Measurements from ENCODE around the gene DLEC1. TPM values are rescaled to one million over a fixed set of nuclear protein-coding genes. Genes with fewer than 3 reads are reported as not detected.

DLEC1 gene
- total and polyA plus RNA-seq, 9 of the 15 experiments (the other 6 are each of a cell fraction or from before 2014, with no cell fraction given) = 0.07 to 0.08 TPM; not detected in 7

DNA sequence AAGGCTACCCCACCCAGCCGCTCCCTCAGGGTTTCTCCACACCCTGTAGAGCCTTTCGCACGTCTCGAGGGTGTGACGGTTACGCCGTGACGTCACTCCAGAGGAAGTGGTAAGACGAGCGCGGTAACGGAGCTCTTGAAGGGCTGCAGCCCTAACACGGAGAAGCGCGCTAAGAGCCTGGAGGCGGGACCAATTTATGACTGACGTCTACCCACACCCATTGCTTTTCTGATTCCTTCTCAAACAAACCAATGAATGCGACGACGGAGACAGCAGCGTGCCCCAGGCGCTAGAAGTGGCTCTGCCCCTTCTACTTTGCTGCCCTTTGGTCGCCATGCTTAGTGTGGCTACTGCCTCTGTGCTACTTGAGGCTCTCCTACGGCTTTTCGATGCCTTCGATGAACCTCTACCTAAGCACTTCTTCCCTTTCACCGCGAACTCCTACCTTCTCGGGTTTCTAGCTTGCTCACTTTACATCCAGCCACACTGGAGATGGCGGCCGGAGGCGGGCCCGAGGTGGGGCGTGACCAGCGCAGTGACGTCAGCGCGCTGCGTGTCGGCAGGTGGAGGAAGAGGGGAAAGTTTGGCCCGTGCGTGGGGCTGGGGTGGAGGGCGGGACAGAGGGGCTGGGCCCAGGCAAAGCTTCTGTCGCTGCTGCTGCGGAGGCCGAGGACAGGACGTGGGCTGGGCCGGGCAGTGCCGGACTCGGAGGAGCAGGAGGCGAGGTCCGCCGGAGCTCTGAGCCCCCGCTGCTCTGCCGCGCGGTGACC lies 126.1 kb downstream of the DLEC1 start, which contains the start of gene OXSR1 (continued):
- TF ChIP-seq, protein P1, sequence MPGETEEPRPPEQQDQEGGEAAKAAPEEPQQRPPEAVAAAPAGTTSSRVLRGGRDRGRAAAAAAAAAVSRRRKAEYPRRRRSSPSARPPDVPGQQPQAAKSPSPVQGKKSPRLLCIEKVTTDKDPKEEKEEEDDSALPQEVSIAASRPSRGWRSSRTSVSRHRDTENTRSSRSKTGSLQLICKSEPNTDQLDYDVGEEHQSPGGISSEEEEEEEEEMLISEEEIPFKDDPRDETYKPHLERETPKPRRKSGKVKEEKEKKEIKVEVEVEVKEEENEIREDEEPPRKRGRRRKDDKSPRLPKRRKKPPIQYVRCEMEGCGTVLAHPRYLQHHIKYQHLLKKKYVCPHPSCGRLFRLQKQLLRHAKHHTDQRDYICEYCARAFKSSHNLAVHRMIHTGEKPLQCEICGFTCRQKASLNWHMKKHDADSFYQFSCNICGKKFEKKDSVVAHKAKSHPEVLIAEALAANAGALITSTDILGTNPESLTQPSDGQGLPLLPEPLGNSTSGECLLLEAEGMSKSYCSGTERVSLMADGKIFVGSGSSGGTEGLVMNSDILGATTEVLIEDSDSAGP (CRISPR knock-in tag; IDR thresholded peaks at IDR 0.05) = no peak
- TF ChIP-seq PRPF4 (IDR thresholded peaks at IDR 0.05; ENCODE audit: insufficient read depth, low read depth, low read length, poor library complexity, severe bottlenecking) (no peak), POLR2AphosphoS2 (IDR thresholded peaks at IDR 0.05; ENCODE audit: low read length) (peak; percentile 57; the same call in 1 of the 2 replicates), SREBF1 (IDR thresholded peaks at IDR 0.05; ENCODE audit: borderline replicate concordance, low read depth, low read length) (peak; percentile 17; the same call in 1 of the 2 replicates), ZNF23 (CRISPR knock-in tag; IDR thresholded peaks at IDR 0.05) (no peak), BRCA1 (IDR thresholded peaks at IDR 0.05) (no peak), BRCA1 (CRISPR knock-in tag; IDR thresholded peaks at IDR 0.05) (no peak)
- TF ChIP-seq, protein P2, sequence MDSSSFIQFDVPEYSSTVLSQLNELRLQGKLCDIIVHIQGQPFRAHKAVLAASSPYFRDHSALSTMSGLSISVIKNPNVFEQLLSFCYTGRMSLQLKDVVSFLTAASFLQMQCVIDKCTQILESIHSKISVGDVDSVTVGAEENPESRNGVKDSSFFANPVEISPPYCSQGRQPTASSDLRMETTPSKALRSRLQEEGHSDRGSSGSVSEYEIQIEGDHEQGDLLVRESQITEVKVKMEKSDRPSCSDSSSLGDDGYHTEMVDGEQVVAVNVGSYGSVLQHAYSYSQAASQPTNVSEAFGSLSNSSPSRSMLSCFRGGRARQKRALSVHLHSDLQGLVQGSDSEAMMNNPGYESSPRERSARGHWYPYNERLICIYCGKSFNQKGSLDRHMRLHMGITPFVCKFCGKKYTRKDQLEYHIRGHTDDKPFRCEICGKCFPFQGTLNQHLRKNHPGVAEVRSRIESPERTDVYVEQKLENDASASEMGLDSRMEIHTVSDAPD (CRISPR knock-in tag; IDR thresholded peaks at IDR 0.05) = no peak
- TF ChIP-seq, protein P3, sequence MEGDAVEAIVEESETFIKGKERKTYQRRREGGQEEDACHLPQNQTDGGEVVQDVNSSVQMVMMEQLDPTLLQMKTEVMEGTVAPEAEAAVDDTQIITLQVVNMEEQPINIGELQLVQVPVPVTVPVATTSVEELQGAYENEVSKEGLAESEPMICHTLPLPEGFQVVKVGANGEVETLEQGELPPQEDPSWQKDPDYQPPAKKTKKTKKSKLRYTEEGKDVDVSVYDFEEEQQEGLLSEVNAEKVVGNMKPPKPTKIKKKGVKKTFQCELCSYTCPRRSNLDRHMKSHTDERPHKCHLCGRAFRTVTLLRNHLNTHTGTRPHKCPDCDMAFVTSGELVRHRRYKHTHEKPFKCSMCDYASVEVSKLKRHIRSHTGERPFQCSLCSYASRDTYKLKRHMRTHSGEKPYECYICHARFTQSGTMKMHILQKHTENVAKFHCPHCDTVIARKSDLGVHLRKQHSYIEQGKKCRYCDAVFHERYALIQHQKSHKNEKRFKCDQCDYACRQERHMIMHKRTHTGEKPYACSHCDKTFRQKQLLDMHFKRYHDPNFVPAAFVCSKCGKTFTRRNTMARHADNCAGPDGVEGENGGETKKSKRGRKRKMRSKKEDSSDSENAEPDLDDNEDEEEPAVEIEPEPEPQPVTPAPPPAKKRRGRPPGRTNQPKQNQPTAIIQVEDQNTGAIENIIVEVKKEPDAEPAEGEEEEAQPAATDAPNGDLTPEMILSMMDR (IDR thresholded peaks at IDR 0.05 in 2 of 3, conservative IDR thresholded peaks at IDR 0.05 in 1 of 3; ENCODE audit: insufficient read depth in 2 of 3, low read depth in 1 of 3, low read length in 3 of 3) = peak in 1 of 3 experiments; percentile 12; a peak in 1 of 6 replicates
- TF ChIP-seq, protein P4, sequence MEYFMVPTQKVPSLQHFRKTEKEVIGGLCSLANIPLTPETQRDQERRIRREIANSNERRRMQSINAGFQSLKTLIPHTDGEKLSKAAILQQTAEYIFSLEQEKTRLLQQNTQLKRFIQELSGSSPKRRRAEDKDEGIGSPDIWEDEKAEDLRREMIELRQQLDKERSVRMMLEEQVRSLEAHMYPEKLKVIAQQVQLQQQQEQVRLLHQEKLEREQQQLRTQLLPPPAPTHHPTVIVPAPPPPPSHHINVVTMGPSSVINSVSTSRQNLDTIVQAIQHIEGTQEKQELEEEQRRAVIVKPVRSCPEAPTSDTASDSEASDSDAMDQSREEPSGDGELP (CRISPR knock-in tag; IDR thresholded peaks at IDR 0.05; ENCODE audit: borderline replicate concordance) = peak; percentile 79
- TF ChIP-seq, protein P5, sequence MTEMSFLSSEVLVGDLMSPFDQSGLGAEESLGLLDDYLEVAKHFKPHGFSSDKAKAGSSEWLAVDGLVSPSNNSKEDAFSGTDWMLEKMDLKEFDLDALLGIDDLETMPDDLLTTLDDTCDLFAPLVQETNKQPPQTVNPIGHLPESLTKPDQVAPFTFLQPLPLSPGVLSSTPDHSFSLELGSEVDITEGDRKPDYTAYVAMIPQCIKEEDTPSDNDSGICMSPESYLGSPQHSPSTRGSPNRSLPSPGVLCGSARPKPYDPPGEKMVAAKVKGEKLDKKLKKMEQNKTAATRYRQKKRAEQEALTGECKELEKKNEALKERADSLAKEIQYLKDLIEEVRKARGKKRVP (CRISPR knock-in tag; IDR thresholded peaks at IDR 0.05) = no peak; the same call in 1 of the 2 replicates
- TF ChIP-seq, protein P6, sequence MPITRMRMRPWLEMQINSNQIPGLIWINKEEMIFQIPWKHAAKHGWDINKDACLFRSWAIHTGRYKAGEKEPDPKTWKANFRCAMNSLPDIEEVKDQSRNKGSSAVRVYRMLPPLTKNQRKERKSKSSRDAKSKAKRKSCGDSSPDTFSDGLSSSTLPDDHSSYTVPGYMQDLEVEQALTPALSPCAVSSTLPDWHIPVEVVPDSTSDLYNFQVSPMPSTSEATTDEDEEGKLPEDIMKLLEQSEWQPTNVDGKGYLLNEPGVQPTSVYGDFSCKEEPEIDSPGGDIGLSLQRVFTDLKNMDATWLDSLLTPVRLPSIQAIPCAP (CRISPR knock-in tag; IDR thresholded peaks at IDR 0.05; ENCODE audit: borderline replicate concordance) = no peak
- TF ChIP-seq, protein P7, sequence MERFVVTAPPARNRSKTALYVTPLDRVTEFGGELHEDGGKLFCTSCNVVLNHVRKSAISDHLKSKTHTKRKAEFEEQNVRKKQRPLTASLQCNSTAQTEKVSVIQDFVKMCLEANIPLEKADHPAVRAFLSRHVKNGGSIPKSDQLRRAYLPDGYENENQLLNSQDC (CRISPR knock-in tag; IDR thresholded peaks at IDR 0.05) = 0 out of 2 replicates have a peak, but pooled peaks have one; percentile 40
- TF ChIP-seq, protein P8, sequence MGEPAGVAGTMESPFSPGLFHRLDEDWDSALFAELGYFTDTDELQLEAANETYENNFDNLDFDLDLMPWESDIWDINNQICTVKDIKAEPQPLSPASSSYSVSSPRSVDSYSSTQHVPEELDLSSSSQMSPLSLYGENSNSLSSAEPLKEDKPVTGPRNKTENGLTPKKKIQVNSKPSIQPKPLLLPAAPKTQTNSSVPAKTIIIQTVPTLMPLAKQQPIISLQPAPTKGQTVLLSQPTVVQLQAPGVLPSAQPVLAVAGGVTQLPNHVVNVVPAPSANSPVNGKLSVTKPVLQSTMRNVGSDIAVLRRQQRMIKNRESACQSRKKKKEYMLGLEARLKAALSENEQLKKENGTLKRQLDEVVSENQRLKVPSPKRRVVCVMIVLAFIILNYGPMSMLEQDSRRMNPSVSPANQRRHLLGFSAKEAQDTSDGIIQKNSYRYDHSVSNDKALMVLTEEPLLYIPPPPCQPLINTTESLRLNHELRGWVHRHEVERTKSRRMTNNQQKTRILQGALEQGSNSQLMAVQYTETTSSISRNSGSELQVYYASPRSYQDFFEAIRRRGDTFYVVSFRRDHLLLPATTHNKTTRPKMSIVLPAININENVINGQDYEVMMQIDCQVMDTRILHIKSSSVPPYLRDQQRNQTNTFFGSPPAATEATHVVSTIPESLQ (CRISPR knock-in tag; IDR thresholded peaks at IDR 0.05) = no peak; the same call in 1 of the 2 replicates
